NCI-H1694 (cell line): ENCODE data around the gene PRAC1.

ENCODE experiments used
- DNase-seq: peaks from one replicate; lab custom pipeline; 2025; lab: John Stamatoyannopoulos, UW

Gene PRAC1

DNA sequence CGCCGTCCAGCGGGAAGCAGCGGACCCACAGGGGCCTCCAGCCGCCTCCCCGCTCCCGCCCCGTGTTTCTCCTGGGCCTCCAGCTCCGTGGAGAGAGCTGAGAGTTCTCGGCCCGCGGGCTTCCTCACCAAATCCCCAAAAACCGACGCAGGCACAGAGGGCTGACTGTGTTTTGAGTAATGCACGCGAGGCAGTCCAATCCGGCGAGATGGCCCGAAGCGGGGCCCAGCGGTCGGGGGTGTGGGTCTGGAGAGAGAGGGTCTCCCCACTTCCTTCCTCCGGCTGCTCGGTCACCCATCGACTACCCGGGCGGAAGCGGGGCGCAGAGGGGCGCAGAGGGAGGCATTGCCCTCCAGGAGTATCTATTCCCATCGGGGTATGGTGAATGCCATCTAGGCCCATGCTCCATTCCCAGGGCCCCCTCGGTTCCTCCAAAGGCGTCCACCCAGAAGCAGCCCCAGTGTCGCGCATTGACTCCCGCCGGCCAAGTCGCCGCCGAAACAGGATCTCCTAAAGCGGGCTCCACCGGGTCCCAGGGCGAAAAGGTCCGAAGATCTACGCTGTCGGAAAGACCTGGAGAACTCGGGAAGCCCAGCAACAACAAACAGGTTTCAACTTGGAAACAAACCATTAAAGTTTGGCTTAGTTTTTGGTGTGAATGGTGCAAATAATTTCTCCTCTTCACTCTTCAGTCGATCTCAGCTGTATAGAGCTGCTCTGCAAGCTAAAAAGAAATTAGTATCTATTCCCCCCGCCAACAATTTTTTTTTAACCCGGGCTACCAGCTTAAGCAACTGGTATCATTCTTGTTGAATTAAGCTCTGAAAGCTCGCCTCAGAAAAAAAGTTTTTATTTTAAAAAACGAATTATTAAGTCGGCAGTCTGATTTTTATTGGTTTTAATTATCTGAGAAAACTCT, 25.4 kb upstream of the PRAC1 start:
- DNase-seq = no peak

DNA sequence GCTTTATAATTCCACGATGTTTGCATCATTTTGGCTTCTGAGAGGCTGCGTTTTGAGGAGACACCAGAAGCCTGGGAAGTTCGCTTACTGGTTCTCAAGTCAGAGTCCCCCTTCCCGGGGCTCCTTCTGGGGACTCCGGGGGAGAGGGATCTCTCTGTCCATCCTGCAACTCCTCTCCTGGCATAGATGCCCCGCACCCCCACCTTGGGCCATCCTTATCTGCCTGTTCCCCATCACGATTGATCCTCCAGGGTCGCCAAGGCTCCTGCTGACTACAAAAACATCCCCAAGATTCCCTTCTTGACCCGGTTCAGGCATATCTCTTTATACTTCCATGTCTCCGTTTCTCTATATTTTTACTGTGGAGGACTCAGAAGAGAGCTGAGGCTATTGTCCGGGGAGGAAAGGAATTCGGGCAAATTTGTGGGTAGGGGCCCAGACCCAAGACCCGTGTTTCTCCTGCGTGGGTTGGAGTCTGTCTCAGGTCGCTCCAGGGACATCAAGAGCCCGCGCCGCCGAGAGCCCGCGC, 24.7 kb upstream of the PRAC1 start:
- no peak for DNase-seq

- no peak for DNase-seq
Observed at GRCh38 chr17:48745381-48746275, 23.3 kb upstream of the PRAC1 start.

- DNase-seq = no peak
Observed at GRCh38 chr17:48740537-48740936, 18.2 kb upstream of the PRAC1 start.

DNA sequence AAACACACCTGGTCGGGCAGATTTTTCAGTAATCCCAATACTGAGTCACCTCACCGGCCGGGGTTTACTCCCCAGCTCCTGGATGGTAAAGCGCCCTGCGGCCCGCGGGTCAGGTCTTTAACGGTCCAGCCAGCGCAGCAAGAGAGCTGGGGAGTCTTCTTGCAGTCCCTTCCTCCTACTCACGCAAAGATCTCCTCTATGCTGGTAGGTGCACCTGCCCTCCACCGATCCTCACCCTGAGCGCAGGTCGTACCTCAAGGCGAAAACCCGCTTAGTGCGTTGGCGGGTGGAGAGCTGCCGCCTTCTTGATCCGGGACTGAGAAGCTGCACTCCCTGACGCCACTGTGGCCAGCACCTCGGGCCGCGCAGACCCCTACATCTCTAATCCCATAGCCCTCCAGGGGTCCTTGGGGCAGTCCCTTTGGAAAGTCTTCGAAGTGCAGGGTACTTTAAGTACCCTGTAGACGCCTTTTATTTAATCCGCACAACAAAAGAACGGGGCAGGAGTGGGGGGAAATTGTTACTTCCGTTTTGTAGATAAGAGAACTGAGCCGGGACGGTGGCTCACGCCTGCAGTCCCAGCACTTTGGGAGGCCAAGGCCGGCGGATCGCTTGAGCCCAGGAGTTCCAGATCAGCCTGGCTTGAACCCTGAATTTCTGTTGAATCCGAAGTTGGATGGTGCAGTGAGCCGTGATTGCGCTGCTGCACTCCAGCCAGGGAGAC, 16.6 kb upstream of the PRAC1 start:
- no peak for DNase-seq

- DNase-seq = no peak
Observed at GRCh38 chr17:48738424-48738802, 16.1 kb upstream of the PRAC1 start.

- DNase-seq = no peak
Observed at GRCh38 chr17:48737330-48738043, 15.2 kb upstream of the PRAC1 start.

DNA sequence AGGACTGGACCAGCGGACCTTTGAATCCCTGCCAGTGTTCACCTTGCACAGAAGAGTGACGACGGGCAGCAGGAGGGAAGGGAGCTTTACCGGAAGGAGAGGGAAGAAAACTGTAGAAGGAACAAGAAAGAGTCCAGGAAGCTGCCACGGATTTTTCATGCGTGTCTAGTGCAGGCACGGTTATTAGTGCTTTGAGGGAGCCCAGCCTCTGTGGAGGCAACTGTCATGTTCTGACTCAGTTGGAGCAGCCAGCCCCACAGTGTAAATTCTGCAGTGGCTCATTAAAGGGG, 12.7 kb upstream of the PRAC1 start:
- DNase-seq = no peak

DNA sequence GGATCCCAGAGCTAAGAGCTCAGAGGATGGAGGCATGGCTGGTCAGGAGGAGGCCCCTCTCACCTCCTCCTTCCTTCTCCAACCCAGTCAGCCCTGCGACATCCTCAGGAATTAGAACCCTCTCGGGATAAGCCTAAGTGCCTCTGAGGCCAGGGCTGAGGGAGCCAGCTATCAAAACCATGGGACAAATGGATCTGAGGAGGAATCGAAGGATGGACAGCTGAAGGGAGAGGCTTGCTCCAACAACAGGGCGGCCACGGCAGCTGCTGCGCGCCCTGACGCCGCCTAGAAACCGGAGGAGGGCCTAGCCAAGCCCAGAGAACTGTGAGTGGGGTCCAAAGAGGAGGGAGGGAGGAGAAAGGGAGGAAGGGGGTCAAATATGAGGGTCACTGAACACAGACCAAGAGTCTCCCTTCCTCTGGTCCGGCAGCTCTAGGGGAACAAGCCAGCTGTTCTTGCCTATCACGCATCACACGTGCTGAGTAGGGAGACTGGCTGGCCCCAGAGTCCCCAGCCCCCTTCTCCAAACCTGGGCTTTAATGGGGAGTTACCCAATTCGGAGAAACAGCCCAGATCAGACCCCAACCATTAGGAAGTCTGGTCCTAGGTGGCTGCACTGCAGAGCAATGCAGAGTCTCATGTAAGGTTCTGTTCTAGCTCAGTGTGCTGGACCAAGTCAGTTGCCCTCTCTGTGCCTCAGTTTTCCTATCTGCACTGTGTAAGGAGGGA, 12.2 kb upstream of the PRAC1 start:
- DNase-seq = no peak

DNA sequence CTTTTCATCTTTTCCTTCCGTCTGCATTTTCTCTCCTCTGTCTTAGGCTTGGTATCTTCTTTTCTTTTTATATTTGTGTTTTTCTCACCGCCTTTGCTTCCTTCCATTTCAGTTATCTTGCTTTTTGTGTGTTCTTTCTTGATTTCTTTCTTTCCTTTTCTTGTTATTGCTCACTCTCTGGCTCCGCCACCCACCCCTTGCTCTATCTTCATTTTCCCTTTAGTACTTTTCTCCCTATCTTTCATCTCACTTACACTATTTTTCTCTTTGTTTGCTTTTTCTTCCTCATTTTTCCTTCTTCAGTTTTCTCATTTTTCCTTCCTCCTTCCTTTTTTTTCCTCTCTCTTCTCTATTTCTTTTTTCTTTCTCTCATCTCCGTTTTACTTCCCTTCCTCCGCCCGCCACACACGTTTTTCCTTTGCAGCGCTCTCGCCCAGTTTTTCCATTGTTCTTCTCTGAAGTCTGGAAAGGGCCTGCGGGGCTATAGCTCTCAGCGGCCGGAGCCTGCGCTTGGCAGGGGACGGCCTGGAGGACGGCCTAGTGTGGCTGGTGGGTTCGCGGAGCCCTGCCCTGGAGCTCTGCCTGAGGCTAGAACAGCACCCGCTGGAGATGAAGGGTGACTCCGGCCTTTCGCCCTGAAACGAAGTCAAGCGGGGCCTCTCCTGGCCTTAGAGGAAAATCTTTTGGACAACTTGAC, 11.5 kb upstream of the PRAC1 start:
- DNase-seq = no peak

- no peak for DNase-seq
Observed at GRCh38 chr17:48732688-48733629, 10.6 kb upstream of the PRAC1 start.

GRCh38 chr17:48731355-48731754, 9.0 kb upstream of the PRAC1 start:
- DNase-seq = no peak

GRCh38 chr17:48730240-48730550, 7.9 kb upstream of the PRAC1 start:
- no peak for DNase-seq

GRCh38 chr17:48729335-48730239, 7.3 kb upstream of the PRAC1 start:
- DNase-seq = no peak

GRCh38 chr17:48728232-48729231, 6.2 kb upstream of the PRAC1 start, which contains the start of gene HOXB13:
TSS of gene HOXB13 (minus strand) at chr17:48728750. CDS start at chr17:48728593, 157 bp downstream.
- DNase-seq = no peak

DNA sequence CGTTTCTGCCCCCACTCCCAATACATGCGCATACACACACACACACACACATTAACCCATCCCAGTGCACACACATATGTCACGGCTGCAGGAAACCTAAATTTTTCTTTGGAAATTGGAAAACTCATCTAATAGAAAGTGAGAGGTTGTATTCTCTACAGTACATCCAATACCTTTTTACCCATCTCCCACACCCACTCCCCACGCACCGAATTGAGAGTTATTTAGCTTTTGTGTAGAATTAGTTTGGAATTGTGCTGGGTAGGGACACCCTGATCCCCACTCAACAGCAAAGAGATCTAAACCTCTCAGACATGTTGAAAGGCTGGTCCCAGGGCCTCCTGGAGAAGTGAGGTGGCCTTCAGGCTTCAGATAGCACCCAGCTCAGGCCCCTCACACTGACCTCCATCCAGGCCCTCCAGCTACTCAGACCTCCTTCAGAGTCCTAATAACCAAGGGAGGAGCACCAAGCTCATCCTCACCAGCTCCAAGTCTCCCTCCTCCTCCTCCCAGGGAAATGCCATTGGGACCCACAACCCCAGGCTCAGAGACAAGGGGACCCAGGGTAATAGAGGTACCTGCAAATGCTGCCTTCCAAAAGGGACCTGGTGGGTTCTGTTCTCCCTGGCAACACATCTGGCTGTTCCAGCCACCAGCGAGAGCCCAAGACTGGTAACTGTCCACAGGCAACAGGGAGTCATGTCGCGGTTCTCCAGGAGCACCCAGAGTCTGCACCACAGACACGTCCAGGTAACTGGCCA, 5.3 kb upstream of the PRAC1 start:
- DNase-seq = no peak
